Stimulated activated naive CD8-positive, alpha-beta T cell treated with anti-CD3 and anti-CD28 coated beads, Interleukin-15, amount 100 ng/mL, for 72 hours (primary cell): Measurements from ENCODE around the gene DSCAML1.
A peak's percentile ranks its signal among the peaks of the same experiment; 100 is the strongest.

ENCODE experiments used
- ATAC-seq: fragments of 150-1000 bp; cut with Tn5 transposase; 2 replicates; pipeline ENCODE4 v1.10.0; 2021; ENCODE audit warnings: mild to moderate bottlenecking, moderate library complexity
- DNase-seq, 2 donors: peaks; one replicate each; pipeline ENCODE4 v3.0.0; 2021 to 2022
- H3K27ac Mint-ChIP-seq, 2 donors: one replicate each; pipeline ENCODE4 v1.8.0; 2022; ENCODE audit warnings: mild to moderate bottlenecking in 2 of 2, mixed read lengths in 2 of 2, moderate library complexity in 2 of 2
- H3K27me3 Mint-ChIP-seq: one replicate; pipeline ENCODE4 v1.8.0; 2022; ENCODE audit warnings: mixed read lengths
- H3K4me1 Mint-ChIP-seq: one replicate; pipeline ENCODE4 v1.8.0; 2022; ENCODE audit warnings: mild to moderate bottlenecking, mixed read lengths
- H3K4me3 Mint-ChIP-seq, 2 donors: one replicate each; pipeline ENCODE4 v1.8.0; 2022; ENCODE audit warnings: mild to moderate bottlenecking in 2 of 2, mixed read lengths in 2 of 2, moderate library complexity in 1 of 2
- H3K9me3 Mint-ChIP-seq, 2 donors: one replicate each; pipeline ENCODE4 v1.8.0; 2022; ENCODE audit warnings: mixed read lengths in 2 of 2

The DSCAML1 gene

DNA sequence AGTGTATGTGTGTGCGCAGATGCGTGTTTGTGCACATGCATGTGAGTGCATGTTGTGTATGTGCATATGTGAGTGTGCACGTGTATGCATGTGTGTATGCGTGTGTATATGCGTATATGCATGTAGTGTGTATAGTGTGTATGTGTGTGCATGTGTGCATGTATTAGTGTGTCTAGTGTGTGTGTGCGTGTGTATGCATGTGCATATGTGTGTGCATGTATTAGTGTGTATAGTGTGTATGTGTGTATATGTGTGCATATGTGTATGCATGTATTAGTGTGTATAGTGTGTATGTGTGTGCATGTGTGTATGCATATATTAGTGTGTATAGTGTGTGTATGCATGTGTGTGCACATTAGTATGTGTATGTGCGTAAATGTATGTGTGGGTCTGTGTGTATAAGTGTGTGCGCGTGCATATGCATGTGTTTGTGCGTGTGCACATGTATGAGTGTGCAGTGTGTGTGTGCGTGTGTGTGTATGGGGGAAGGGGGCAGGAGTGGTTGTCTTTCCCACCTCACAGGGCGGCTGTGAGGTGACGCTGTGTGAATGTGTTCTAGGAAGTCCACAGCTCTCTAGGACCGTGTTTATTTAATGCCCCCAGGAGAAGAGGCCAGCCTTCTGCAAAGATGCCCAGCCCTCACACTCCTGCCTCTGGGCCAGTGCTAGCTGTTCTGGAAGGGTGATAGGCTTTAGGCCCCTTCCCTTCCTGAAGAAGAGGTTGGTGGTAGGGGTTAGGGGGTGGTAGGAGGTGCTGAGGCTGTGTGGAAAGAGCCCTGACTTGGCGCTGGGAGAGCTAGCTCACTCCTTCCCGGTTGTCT, 354.8 kb downstream of the DSCAML1 start:
- Mint-ChIP-seq H3K9me3 (no peaks in the 10 kb centered on the region), H3K27me3 (peaks cover 49% of the 10 kb centered on the region), H3K4me3 (no peak overlapping the region), H3K27ac (no peak overlapping the region), H3K4me1 (no peaks in the 10 kb centered on the region)
- ATAC-seq (no peak), DNase-seq (no peak)

DNA sequence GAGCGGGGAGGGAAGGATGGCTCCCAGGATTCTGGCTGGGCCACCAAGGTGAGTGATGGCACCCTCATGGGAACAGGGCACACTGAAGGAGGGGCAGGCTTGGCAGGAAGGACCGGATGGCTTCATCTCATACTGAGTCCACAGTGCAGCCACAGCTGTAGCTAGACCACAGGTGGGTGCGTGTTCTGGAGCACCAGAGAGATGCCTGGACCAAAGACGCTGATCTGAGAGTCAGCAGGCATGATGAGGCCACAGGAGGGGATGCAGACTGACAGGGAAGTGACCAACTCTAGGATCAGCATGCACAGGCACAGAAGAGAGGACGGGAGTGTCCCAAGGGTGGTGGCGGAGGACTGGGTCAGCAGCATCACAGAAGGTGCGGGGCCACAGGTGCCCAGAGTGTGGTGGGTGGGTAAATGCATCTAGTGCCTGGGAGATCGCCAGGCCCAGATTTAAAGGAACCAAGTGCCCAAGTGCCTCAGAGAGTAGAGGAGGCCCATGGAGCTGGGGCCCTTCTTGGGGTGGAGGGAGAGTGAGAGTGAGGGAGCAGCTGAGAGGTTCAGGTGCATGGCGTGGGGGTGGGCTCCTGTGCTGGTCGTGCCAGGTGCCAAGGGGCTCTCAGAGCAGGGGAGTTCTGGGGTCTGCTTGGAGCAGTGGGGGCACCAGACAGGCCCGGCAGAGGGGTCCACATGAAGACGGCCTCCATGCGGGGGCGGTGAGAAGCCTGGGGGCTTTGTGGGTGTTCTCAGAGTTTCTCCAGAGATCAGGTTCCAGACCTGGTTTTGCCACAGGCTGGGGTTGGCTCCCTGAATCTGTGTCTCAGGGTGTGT, 355.7 kb downstream of the DSCAML1 start:
- ATAC-seq (no peak), DNase-seq (no peak)
- Mint-ChIP-seq H3K9me3 (no peaks in the 10 kb centered on the region), H3K27me3 (peaks cover 49% of the 10 kb centered on the region), H3K4me1 (no peaks in the 10 kb centered on the region), H3K27ac (no peak overlapping the region), H3K4me3 (no peak overlapping the region)

DNA sequence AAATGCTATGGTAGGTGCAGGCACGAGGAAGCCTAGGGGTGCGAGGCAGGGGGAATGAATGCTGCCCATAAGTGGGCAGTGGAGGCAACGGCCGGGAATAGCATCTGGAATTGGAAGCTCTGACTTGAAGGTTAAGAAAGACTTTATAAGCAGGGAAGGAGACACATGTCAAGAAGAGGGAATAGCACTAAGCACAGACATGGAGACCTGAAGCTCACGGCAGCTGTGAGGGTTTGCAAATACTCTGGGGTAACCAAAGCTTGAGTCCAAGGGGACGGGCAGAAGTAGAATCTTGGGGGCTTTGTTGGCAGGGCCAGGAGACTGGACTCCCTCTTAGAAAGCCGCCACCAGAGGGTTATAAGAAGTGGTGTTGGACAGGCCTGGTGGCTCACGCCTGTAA, 356.8 kb downstream of the DSCAML1 start:
- ATAC-seq (no peak), DNase-seq (no peak)
- Mint-ChIP-seq H3K4me1 (no peaks in the 10 kb centered on the region), H3K9me3 (no peaks in the 10 kb centered on the region), H3K4me3 (no peak overlapping the region), H3K27ac (no peak overlapping the region), H3K27me3 (peaks cover 49% of the 10 kb centered on the region)

DNA sequence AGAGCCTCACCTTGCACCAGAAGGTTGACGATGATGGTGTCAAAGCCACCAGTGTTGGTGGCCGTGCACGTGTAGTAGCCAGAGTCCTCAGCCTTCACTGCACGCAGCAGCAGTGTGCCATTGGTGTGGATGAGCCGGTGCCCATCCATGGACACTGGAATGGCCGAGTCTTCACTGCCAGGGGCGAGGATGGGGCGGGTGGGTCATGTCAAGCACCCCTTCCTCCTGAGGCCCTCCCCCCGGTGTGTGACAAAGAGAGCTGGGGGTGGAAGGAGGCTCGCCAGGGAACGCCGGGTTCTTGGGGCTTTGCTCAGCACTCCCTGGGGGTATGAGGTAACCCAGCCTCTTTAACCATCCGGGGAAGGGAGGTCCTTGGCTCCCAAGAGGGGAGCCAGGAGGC, 357.8 kb downstream of the DSCAML1 start:
- DNase-seq (no peak), ATAC-seq (no peak)
- Mint-ChIP-seq H3K27me3 (peaks cover 41% of the 10 kb centered on the region), H3K4me1 (no peaks in the 10 kb centered on the region), H3K4me3 (no peak overlapping the region), H3K27ac (no peak overlapping the region), H3K9me3 (no peaks in the 10 kb centered on the region)

DNA sequence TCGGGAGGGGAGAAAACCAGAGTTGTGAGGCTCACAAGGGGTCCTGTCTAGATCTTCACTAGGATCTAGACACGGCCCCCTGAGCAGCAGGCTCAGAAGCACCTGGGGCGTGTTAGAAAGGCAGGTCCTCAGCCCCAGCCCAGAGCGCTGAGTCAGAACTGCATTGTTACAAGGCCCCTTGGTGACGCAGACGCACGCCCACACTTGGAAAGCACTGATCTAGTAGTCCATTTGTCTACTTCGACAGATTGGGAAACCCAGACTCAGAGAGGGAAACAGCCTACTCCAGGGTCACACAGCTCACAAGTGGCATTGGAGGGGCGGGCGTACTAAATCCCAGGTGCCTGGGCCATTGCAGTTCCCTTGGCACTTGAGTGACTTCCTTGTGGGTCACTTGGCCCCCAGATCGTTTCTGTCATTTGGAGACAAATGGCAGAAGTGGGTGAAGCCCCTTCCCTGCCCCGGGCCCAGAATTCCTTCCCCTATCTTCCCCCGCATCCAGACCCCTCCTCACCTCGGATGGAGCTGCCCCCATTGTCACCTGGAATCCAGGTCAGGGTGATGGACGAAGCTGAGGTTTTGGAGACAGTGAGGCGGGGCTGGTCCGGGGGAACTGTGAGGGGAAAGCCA, 358.5 kb downstream of the DSCAML1 start:
- Mint-ChIP-seq H3K4me1 (no peaks in the 10 kb centered on the region), H3K9me3 (no peaks in the 10 kb centered on the region), H3K4me3 (no peak overlapping the region), H3K27me3 (peaks cover 33% of the 10 kb centered on the region), H3K27ac (no peak overlapping the region)
- ATAC-seq (no peak), DNase-seq (no peak)

DNA sequence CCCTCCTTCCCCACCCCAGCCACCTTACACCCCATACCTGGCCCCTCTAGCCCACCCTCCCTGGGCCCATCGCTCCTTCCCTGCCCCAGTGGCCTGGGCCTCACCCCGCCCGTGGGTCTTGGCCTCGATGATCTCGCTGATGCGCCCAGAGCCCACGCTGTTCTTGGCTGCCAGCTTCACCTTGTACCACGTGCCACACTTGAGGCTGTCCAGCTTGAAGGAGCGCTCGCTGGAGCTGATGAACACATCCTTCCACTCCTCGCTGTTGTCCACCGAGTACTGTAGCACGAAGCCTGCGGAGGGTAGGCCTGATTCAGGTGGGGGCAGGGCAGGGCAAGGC, 359.3 kb downstream of the DSCAML1 start:
- Mint-ChIP-seq H3K27me3 (peaks cover 26% of the 10 kb centered on the region), H3K9me3 (no peaks in the 10 kb centered on the region), H3K4me1 (no peaks in the 10 kb centered on the region), H3K4me3 (no peak overlapping the region), H3K27ac (no peak overlapping the region)
- DNase-seq (no peak), ATAC-seq (peak; percentile 33)

DNA sequence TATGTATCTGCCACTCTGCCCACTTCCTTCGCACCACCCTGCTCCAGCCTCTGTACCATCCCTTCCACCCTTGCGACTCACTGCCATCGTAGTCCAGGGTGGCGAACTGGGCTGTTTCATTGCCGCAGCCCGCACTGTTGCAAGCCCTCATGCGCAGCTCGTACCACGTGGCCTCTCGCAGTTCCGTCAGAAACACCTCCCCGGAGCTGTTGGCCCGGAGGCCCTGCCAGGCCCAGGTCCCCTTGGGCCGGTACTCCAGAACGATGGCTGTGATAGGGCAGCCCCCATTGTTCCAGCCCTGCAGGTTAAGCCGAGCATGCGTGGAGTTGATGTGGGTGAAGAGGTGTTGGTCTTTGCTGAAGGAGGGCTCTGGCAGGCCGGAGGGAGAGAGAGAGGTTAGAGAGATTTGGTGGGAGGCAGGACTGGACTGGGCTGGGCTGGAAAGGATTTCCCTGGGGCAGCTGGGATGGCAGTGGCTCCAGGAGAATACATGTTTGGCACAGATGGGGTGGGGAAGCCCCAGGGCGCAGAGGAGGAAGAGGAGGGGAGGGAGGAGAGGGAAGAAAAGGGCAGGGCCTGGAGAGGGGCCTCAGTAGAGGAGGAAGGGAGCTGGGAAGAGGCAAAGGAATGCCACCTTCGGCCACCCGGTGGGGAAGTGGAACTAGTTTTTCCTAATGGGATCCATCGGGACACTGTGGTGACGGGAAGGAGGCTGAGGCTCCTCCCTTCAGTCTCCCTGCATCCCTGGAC, 359.8 kb downstream of the DSCAML1 start:
- no peaks in the 10 kb centered on the region for H3K4me1 Mint-ChIP-seq
- no peaks in the 10 kb centered on the region for H3K9me3 Mint-ChIP-seq
- H3K27me3 Mint-ChIP-seq: peaks cover 20% of the 10 kb centered on the region
- ATAC-seq (no peak), DNase-seq (no peak)
- H3K27ac Mint-ChIP-seq: no peak overlapping the region
- no peak overlapping the region for H3K4me3 Mint-ChIP-seq

DNA sequence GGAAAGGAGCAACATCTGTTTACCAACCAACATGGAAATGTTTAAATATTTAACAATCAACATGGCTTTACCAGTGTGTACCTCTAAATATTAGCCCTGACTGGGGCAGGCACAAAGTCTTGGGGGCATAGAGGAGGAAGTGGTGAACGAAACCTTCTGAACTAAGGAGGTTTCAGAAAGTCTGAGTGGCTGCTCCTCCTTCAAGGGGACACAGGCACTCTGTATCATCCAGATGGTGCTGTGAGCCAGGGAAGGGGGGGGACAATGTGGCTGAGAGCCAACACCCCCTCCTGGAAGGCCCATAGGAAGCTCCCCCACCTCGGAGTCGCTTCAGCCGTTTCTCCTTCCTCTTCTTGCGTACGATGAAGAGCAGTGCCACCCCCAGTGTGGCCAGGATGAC, 361.7 kb downstream of the DSCAML1 start:
- Mint-ChIP-seq H3K9me3 (no peaks in the 10 kb centered on the region), H3K27me3 (peaks cover 8% of the 10 kb centered on the region), H3K27ac (no peak overlapping the region), H3K4me3 (no peak overlapping the region), H3K4me1 (no peaks in the 10 kb centered on the region)
- no peak for ATAC-seq
- no peak for DNase-seq

DNA sequence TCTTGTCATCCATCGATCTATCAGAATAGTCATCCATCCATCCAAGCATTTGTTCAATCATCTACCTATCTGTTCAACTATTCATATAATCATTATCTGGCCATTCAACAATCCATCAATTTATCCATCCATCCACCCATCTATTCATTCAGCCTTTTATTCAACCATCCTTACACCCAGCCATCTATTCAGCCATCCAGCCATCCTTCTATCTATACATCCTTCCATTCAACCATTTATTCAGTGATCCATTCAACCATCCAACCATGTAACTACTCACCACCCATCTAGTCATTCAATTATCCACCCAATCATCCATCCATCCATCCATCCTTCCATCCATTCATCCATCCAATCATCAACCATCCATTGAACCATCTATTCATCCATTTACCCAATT, 362.5 kb downstream of the DSCAML1 start:
- DNase-seq: no peak
- Mint-ChIP-seq H3K4me3 (no peak overlapping the region), H3K9me3 (no peaks in the 10 kb centered on the region), H3K4me1 (no peaks in the 10 kb centered on the region), H3K27me3 (no peaks in the 10 kb centered on the region), H3K27ac (no peak overlapping the region)
- ATAC-seq: no peak

DNA sequence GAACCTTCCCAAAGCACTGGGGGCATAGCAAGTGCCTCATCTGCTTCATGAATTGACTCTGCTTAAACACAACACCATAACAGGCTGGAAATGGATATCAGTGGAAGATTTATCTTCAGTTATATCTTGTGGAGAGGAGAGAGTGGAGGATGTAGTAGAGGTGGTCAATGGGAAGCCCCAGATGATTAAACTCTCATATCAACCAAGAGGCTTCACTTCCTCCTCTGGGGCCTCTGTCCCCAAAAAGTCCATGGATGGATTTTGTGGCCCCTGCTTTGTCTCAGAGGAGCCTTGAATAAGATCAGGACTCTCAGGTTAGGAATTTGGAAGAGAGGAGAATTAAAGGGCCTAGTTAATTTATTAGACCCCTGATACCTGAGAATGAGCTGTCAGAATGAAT, 363.3 kb downstream of the DSCAML1 start:
- ATAC-seq: no peak
- Mint-ChIP-seq H3K27me3 (no peaks in the 10 kb centered on the region), H3K4me3 (no peak overlapping the region), H3K9me3 (no peaks in the 10 kb centered on the region), H3K4me1 (no peaks in the 10 kb centered on the region), H3K27ac (no peak overlapping the region)
- DNase-seq: no peak

DNA sequence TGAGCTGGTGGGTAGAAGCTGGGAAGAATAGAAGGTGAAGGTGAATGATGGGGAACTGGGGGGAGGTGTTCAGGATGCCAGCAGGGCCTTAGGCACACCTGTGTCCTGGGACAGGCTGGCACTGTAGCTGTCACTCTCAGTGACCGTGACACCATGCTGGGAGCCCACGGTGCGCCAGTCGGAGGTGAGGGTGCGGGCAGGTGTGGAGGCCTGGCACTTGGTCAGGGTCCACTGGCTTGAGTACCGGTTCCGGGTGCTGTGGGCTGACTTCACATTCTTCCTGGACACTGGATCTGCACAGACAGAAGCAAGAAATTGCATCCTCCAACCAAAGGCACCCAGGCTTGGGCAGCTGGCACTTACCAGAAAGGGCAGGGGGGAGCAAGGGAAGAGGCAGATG, 365.6 kb downstream of the DSCAML1 start:
- H3K4me1 Mint-ChIP-seq: no peaks in the 10 kb centered on the region
- H3K9me3 Mint-ChIP-seq: no peaks in the 10 kb centered on the region
- peaks cover 8% of the 10 kb centered on the region for H3K27me3 Mint-ChIP-seq
- no peak for ATAC-seq
- no peak overlapping the region for H3K27ac Mint-ChIP-seq
- DNase-seq: no peak
- no peak overlapping the region for H3K4me3 Mint-ChIP-seq

DNA sequence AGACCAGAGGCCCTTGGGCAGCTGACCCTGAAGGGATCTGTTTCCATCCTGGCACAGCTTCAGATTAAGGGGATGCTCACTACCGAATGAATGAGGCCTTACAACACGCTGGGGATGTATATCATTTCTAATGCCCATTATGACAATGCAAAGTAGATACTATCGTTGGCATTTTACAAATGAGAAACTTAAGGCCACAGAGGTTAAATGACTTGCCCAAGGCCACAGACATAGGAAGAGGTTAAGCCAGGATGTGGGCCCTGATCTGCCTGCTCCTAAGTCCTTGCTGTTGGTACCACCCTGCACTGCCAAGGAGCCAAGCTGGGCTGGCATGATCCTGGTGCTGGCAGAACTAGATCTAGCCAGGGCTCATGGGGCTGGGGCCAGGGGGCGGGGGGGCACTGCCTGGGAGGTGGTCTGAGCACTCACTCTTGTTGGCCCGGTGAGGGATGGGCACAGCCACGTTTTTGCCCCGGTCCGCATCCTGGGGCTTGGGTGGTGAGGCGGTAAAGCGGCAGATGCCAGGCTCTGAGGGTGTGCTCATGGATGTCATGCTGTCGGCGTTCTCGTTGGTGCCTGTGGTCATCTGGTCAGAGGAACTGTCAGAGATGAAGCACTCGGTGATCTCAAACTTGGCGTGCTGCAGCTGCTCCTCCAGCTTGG, 366.6 kb downstream of the DSCAML1 start:
- no peak for DNase-seq
- Mint-ChIP-seq H3K4me3 (no peak overlapping the region), H3K27me3 (peaks cover 8% of the 10 kb centered on the region), H3K9me3 (no peaks in the 10 kb centered on the region), H3K27ac (no peak overlapping the region), H3K4me1 (peaks cover 4% of the 10 kb centered on the region)
- ATAC-seq: no peak

DNA sequence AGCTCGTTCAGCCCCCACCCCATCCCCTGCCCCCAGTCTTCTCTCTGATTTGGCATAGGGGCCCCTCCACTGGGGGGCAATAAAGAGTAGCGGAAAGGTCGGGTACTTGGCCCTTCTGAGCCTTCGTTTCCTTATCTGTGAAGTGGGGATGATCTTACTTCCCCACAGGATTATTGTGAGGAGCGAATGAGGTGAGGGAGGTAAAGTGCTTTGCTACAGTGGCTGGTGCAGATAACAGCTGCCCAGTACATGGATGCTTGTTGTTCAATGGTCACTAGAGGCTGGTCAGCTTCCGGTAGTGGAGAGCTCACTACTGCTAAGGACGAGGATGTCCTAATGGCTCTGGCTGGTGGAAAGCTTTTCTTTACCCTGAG, 368.2 kb downstream of the DSCAML1 start:
- Mint-ChIP-seq H3K9me3 (no peaks in the 10 kb centered on the region), H3K4me3 (no peak overlapping the region), H3K27ac (no peak overlapping the region), H3K27me3 (peaks cover 8% of the 10 kb centered on the region), H3K4me1 (peaks cover 4% of the 10 kb centered on the region)
- DNase-seq (no peak), ATAC-seq (peak; percentile 8)

DNA sequence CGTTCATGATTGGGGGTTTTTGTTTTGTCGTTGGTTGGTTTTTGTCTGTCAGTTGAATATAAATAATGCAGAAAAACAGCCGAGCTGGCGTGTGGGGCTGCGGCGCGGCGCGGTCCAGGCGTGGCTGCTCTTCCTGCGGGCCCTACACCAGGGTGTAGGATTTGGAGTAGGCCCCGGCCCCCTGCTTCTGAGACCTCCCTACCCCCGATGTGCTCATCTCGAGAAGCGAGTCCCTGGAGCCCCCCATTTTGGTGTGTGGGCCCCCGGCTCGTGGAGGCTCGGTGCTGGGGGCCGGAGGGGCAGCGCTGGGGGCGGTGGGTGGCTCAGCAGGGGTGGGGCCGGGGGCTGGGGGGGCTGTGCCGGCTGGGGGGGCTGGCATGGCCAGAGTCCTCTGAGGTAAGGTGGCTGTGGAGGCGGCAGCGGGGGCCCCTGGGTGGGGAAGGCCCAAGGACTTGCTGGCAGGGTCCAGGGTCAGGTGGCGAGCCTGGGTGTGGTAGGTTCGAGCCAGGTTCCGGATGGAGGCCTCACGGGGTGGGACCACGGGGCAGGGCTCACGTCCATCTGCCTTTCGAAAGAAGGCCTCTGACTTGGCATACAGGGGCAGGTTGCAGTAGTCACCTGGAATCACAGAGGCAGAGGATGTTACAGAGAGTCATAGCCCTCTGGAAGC, 368.7 kb downstream of the DSCAML1 start:
- H3K27me3 Mint-ChIP-seq: peaks cover 8% of the 10 kb centered on the region

More for the DNA sequence above, 368.7 kb downstream of the DSCAML1 start:
- Mint-ChIP-seq H3K4me1 (peaks cover 4% of the 10 kb centered on the region), H3K9me3 (no peaks in the 10 kb centered on the region), H3K27ac (no peak overlapping the region), H3K4me3 (no peak overlapping the region)
- ATAC-seq: peak; percentile 51
- no peak for DNase-seq
